Measurements from ENCODE around the gene PEX19. TPM values are rescaled to one million over a fixed set of nuclear protein-coding genes. Genes with fewer than 3 reads are reported as not detected.

PEX19 gene
- total and polyA plus RNA-seq, 10 of the 15 experiments (the other 5 are each of a cell fraction or from before 2014, with no cell fraction given), result 27.1 to 58.1 (median 39.6) TPM

GRCh38 chr1:160291248-160292220 lies 6.6 kb upstream of the PEX19 start:
- CTCF ChIA-PET, result interaction anchor here (0.6 to 10.7 kb wide), 73 partner anchors 8 to 752 kb away, joined by 3 to 231 read pairs (median 5); partner anchors contain the start of genes CASQ1, COPA, DCAF8 and KCNJ9
- no peak overlapping the region for H3K9ac ChIP-seq (ENCODE audit: control insufficient read depth, insufficient read depth, low read length)
- FAIRE-seq (peak; percentile 99), ATAC-seq (peak; percentile 99), DNase-seq (ENCODE audit: low read depth, low spot score) (peak; percentile 45)
- POLR2A ChIA-PET, result interaction anchor here (0.8 to 1.2 kb wide), 6 partner anchors 17 to 190 kb away, joined by 3 to 6 read pairs (median 4); partner anchors contain the start of gene DCAF8
- H3K4me1 ChIP-seq (ENCODE audit: control insufficient read depth, insufficient read depth, low read length), result no peaks in the 10 kb centered on the region
- SMC1A ChIA-PET (ENCODE audit: uncharacterized antibody, unreplicated experiment), result interaction anchor here (0.6 to 5.0 kb wide), 56 partner anchors 9 to 252 kb away, joined by 3 to 98 read pairs (median 5); partner anchors contain the start of genes CASQ1 and IGSF8
- H3K9me3 ChIP-seq (replicated peaks; ENCODE audit: control insufficient read depth, insufficient read depth, low read length), result no peaks in the 10 kb centered on the region
- RAD21 ChIA-PET (ENCODE audit: unreplicated experiment), result interaction anchor here (0.6 to 5.5 kb wide), 34 partner anchors 10 to 317 kb away, joined by 3 to 105 read pairs (median 5); partner anchors contain the start of genes CASQ1, DCAF8, IGSF8 and PEA15
- no peak overlapping the region for H2AFZ ChIP-seq (ENCODE audit: control insufficient read depth, low read depth, low read length)
- 41% methylated on average over 11 of the region's 11 CpGs for WGBS (ENCODE audit: insufficient coverage, insufficient replicate concordance, low lambda C conversion rate, missing lambda C conversion rate)
- H3K4me3 ChIP-seq, result no peak overlapping the region
- H3K27ac ChIP-seq (ENCODE audit: control insufficient read depth, insufficient read depth), result no peak overlapping the region
- in situ Hi-C loops (cut with MboI), result loop anchor here (5.0 kb wide), 2 partner anchors 99 to 194 kb away; partner anchors contain the start of genes CASQ1 and IGSF8
- no peaks in the 10 kb centered on the region for H3K79me2 ChIP-seq (ENCODE audit: control insufficient read depth, insufficient read depth, low read length)
- no peaks in the 10 kb centered on the region for H4K20me1 ChIP-seq (ENCODE audit: control insufficient read depth, insufficient read depth)
- H3K27me3 ChIP-seq (replicated peaks in 1 of 2; ENCODE audit: control insufficient read depth in 2 of 2, insufficient read depth in 2 of 2, low read length in 1 of 2), result no peaks in the 10 kb centered on the region
- H3K4me2 ChIP-seq (ENCODE audit: control insufficient read depth, insufficient read depth), result no peak overlapping the region
- intact Hi-C loops (cut with micrococcal nuclease; ENCODE audit: unreplicated experiment), result loop anchor here (1.0 to 5.0 kb wide), 4 partner anchors 39 to 190 kb away; no protein-coding TSS in a partner anchor
- no TSS peak for BruUV-seq (replicated peaks)
- H3K36me3 ChIP-seq (ENCODE audit: control insufficient read depth in 2 of 2, insufficient read depth in 2 of 2, low read length in 1 of 2), result peaks cover 34 to 40% of the 10 kb centered on the region in 2 experiments
- no peak for TF ChIP-seq BRCA1 (IDR thresholded peaks at IDR 0.05; ENCODE audit: low read depth, low read length)
- no peak for TF ChIP-seq CBX5 (IDR thresholded peaks at IDR 0.05; ENCODE audit: low read depth)
- TF ChIP-seq TCF7 (IDR thresholded peaks at IDR 0.05; ENCODE audit: borderline replicate concordance), result no peak
- TF ChIP-seq CHD4 (IDR thresholded peaks at IDR 0.05), result no peak
- TF ChIP-seq CTCF (IDR thresholded peaks at IDR 0.05 in 2 of 3, conservative IDR thresholded peaks at IDR 0.05 in 1 of 3; ENCODE audit: control insufficient read depth in 2 of 3, extremely low read depth in 1 of 3, insufficient read depth in 1 of 3, low read depth in 3 of 3, low read length in 3 of 3), result peak; percentile 74 to 84 (median 80)
- peak; percentile 46 to 49; a peak in 1 of 4 replicates for TF ChIP-seq BHLHE40 (IDR thresholded peaks at IDR 0.05; ENCODE audit: borderline replicate concordance in 1 of 2, low read depth in 2 of 2, low read length in 1 of 2)
- no peak for TF ChIP-seq MEF2B (IDR thresholded peaks at IDR 0.05; ENCODE audit: partially characterized antibody, poor library complexity, severe bottlenecking)
- peak; percentile 43; the same call in 1 of the 3 replicates for TF ChIP-seq POU2F2 (IDR thresholded peaks at IDR 0.05; ENCODE audit: borderline replicate concordance, low read depth, low read length)
- no peak for TF ChIP-seq NFYB (IDR thresholded peaks at IDR 0.05; ENCODE audit: insufficient read depth, low read depth, low read length)
- TF ChIP-seq CBX3 (IDR thresholded peaks at IDR 0.05; ENCODE audit: borderline replicate concordance, low read depth), result no peak
- no peak for TF ChIP-seq IRF4 (IDR thresholded peaks at IDR 0.05; ENCODE audit: low read depth, low read length)
- TF ChIP-seq RAD21 (IDR thresholded peaks at IDR 0.05; ENCODE audit: insufficient read depth, low read depth, low read length), result peak; percentile 67
- TF ChIP-seq YY1 (IDR thresholded peaks at IDR 0.05; ENCODE audit: low read depth, low read length), result peak; percentile 55; the same call in 1 of the 2 replicates
- no peak for TF ChIP-seq RCOR1 (conservative IDR thresholded peaks at IDR 0.05; ENCODE audit: low read depth, low read length)
- TF ChIP-seq USF1 (IDR thresholded peaks at IDR 0.05; ENCODE audit: borderline replicate concordance, extremely low read length, insufficient read depth, low read depth, low read length), result no peak
- TF ChIP-seq SMAD5 (IDR thresholded peaks at IDR 0.05; ENCODE audit: low read depth), result no peak
- peak; percentile 88 for TF ChIP-seq SMC3 (IDR thresholded peaks at IDR 0.05; ENCODE audit: borderline replicate concordance, low read length)
- TF ChIP-seq FOS (IDR thresholded peaks at IDR 0.05; ENCODE audit: borderline replicate concordance, extremely low read depth, insufficient read length), result no peak
- TF ChIP-seq STAT1 (conservative IDR thresholded peaks at IDR 0.05), result no peak
- TF ChIP-seq GABPA (IDR thresholded peaks at IDR 0.05; ENCODE audit: low read depth), result no peak
